ENCODE results near the gene NAB1.

NAB1 gene

GRCh38 chr2:190718652-190719526 is 70.0 kb downstream of the NAB1 start:
- H3K4me3 ChIP-seq (ENCODE audit: insufficient read depth, low read depth, low read length, poor library complexity, severe bottlenecking): no peak overlapping the region
- no peaks in the 10 kb centered on the region for H3K9me3 ChIP-seq (ENCODE audit: control insufficient read depth, low read length)
- no peak for DNase-seq
- no peaks in the 10 kb centered on the region for H3K36me3 ChIP-seq (ENCODE audit: control insufficient read depth, insufficient read depth, low read length)
- H3K4me1 ChIP-seq (ENCODE audit: control insufficient read depth, insufficient read depth, low read length, poor library complexity, severe bottlenecking): peaks cover 2% of the 10 kb centered on the region
- H3K27me3 ChIP-seq (replicated peaks; ENCODE audit: control insufficient read depth, insufficient read depth, low read length, poor library complexity, severe bottlenecking): no peaks in the 10 kb centered on the region
- H3K27ac ChIP-seq (ENCODE audit: insufficient read depth, low read length, poor library complexity, severe bottlenecking): no peak overlapping the region

DNA sequence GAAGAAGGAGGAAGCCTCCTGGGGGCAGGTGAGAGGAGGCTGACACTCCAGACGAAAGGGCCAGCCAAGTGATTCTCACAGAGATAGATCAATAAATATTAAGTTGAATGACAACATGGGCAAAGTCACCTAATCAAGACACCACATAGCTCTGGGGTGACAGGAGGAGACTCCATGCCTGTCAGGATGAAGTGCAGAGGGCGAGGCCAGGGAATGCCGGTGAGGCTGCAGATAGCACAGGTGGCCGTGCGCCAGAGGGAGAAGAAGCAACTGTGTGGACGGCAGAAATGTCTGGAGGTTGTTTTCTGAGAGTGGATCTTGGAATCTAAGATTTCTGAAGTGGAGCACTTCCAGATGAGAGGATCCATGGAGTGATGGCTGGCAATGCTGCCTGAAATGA is 71.4 kb downstream of the NAB1 start:
- Histone ChIP-seq H3K9me3 (ENCODE audit: control insufficient read depth, low read length) (no peaks in the 10 kb centered on the region), H3K27ac (ENCODE audit: insufficient read depth, low read length, poor library complexity, severe bottlenecking) (no peak overlapping the region), H3K36me3 (ENCODE audit: control insufficient read depth, insufficient read depth, low read length) (no peaks in the 10 kb centered on the region), H3K27me3 (replicated peaks; ENCODE audit: control insufficient read depth, insufficient read depth, low read length, poor library complexity, severe bottlenecking) (no peaks in the 10 kb centered on the region), H3K4me1 (ENCODE audit: control insufficient read depth, insufficient read depth, low read length, poor library complexity, severe bottlenecking) (peaks cover 2% of the 10 kb centered on the region), H3K4me3 (ENCODE audit: insufficient read depth, low read depth, low read length, poor library complexity, severe bottlenecking) (no peak overlapping the region)
- no peak for DNase-seq

- Histone ChIP-seq H3K4me1 (ENCODE audit: control insufficient read depth, insufficient read depth, low read length, poor library complexity, severe bottlenecking) (peaks cover 2% of the 10 kb centered on the region), H3K36me3 (ENCODE audit: control insufficient read depth, insufficient read depth, low read length) (no peaks in the 10 kb centered on the region), H3K27ac (ENCODE audit: insufficient read depth, low read length, poor library complexity, severe bottlenecking) (no peak overlapping the region), H3K4me3 (ENCODE audit: insufficient read depth, low read depth, low read length, poor library complexity, severe bottlenecking) (no peak overlapping the region), H3K9me3 (ENCODE audit: control insufficient read depth, low read length) (no peaks in the 10 kb centered on the region), H3K27me3 (replicated peaks; ENCODE audit: control insufficient read depth, insufficient read depth, low read length, poor library complexity, severe bottlenecking) (no peaks in the 10 kb centered on the region)
- DNase-seq: no peak
These were observed 71.8 kb downstream of the NAB1 start for GRCh38 chr2:190720691-190721090.

DNA sequence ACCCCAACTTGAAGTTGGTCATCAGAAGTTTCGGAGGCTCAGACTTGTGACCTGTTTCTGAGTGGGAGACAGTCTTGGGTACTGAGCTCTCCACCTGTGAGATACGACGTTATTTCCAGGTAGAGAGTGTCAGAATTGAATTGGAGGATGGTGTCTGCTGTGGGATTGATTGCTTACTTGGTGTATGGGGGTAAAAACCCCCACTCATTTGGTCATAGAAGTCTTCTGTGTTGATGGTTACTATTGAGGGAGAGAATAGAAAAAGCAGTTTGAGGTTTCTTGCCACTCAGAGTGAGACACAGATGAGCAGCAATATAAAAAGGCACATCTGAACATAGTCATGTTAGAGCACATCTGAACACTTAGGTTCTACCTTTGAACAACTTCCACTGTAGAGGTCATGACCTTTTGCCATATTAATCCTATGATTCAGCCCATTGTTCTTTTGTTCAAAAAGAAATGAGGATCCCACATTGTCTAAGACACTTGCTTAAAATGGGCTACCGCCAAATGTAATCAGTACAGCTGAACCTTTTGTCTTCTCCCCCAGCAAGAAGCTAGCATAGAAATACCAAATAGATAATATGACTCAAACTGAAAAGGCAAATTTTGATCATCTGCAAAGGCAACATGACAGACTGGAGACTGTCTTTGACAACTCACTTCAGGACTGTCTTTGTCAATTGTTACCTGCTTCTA is 73.3 kb downstream of the NAB1 start:
- no peak overlapping the region for H3K4me3 ChIP-seq (ENCODE audit: insufficient read depth, low read depth, low read length, poor library complexity, severe bottlenecking)
- no peak for DNase-seq
- H3K9me3 ChIP-seq (ENCODE audit: control insufficient read depth, low read length): no peaks in the 10 kb centered on the region
- H3K4me1 ChIP-seq (ENCODE audit: control insufficient read depth, insufficient read depth, low read length, poor library complexity, severe bottlenecking): peaks cover 2% of the 10 kb centered on the region
- H3K27ac ChIP-seq (ENCODE audit: insufficient read depth, low read length, poor library complexity, severe bottlenecking): no peak overlapping the region
- H3K27me3 ChIP-seq (replicated peaks; ENCODE audit: control insufficient read depth, insufficient read depth, low read length, poor library complexity, severe bottlenecking): no peaks in the 10 kb centered on the region
- H3K36me3 ChIP-seq (ENCODE audit: control insufficient read depth, insufficient read depth, low read length): no peaks in the 10 kb centered on the region

- no peak overlapping the region for H3K4me3 ChIP-seq (ENCODE audit: insufficient read depth, low read depth, low read length, poor library complexity, severe bottlenecking)
- no peak overlapping the region for H3K27ac ChIP-seq (ENCODE audit: insufficient read depth, low read length, poor library complexity, severe bottlenecking)
- no peaks in the 10 kb centered on the region for H3K4me1 ChIP-seq (ENCODE audit: control insufficient read depth, insufficient read depth, low read length, poor library complexity, severe bottlenecking)
- H3K36me3 ChIP-seq (ENCODE audit: control insufficient read depth, insufficient read depth, low read length): no peaks in the 10 kb centered on the region
- no peaks in the 10 kb centered on the region for H3K27me3 ChIP-seq (replicated peaks; ENCODE audit: control insufficient read depth, insufficient read depth, low read length, poor library complexity, severe bottlenecking)
- H3K9me3 ChIP-seq (ENCODE audit: control insufficient read depth, low read length): no peaks in the 10 kb centered on the region
- no peak for DNase-seq
These were observed 74.0 kb downstream of the NAB1 start for GRCh38 chr2:190722835-190723234.

GRCh38 chr2:190723397-190724090 is 74.7 kb downstream of the NAB1 start:
- no peak for DNase-seq
- Histone ChIP-seq H3K4me1 (ENCODE audit: control insufficient read depth, insufficient read depth, low read length, poor library complexity, severe bottlenecking) (no peaks in the 10 kb centered on the region), H3K4me3 (ENCODE audit: insufficient read depth, low read depth, low read length, poor library complexity, severe bottlenecking) (no peak overlapping the region), H3K9me3 (ENCODE audit: control insufficient read depth, low read length) (no peaks in the 10 kb centered on the region), H3K36me3 (ENCODE audit: control insufficient read depth, insufficient read depth, low read length) (no peaks in the 10 kb centered on the region), H3K27ac (ENCODE audit: insufficient read depth, low read length, poor library complexity, severe bottlenecking) (no peak overlapping the region), H3K27me3 (replicated peaks; ENCODE audit: control insufficient read depth, insufficient read depth, low read length, poor library complexity, severe bottlenecking) (no peaks in the 10 kb centered on the region)

DNA sequence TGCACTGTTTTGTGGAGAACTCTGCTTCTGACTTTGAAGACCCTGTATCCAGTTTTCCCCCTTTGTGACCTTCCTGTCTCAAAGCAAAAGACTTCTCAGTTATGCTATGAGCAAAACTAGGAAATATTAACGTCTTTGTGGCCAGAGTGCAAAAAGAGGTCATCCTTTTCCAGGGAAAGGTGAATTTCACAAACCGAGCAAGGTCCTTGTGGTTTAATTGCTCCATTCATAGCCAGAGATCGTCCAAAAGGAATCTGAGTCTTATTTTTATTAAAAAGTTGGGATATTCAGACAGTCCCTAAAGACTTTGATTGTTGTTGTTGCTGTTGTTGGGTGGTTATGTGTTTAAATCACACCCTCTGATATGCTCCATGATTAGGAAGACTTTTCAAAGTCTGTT is 77.4 kb downstream of the NAB1 start:
- no peak overlapping the region for H3K4me3 ChIP-seq (ENCODE audit: insufficient read depth, low read depth, low read length, poor library complexity, severe bottlenecking)
- H3K27me3 ChIP-seq (replicated peaks; ENCODE audit: control insufficient read depth, insufficient read depth, low read length, poor library complexity, severe bottlenecking): no peaks in the 10 kb centered on the region
- H3K4me1 ChIP-seq (ENCODE audit: control insufficient read depth, insufficient read depth, low read length, poor library complexity, severe bottlenecking): no peaks in the 10 kb centered on the region
- no peaks in the 10 kb centered on the region for H3K9me3 ChIP-seq (ENCODE audit: control insufficient read depth, low read length)
- H3K27ac ChIP-seq (ENCODE audit: insufficient read depth, low read length, poor library complexity, severe bottlenecking): no peak overlapping the region
- no peak for DNase-seq
- no peaks in the 10 kb centered on the region for H3K36me3 ChIP-seq (ENCODE audit: control insufficient read depth, insufficient read depth, low read length)

- Histone ChIP-seq H3K9me3 (ENCODE audit: control insufficient read depth, low read length) (no peaks in the 10 kb centered on the region), H3K4me3 (ENCODE audit: insufficient read depth, low read depth, low read length, poor library complexity, severe bottlenecking) (no peak overlapping the region), H3K27ac (ENCODE audit: insufficient read depth, low read length, poor library complexity, severe bottlenecking) (no peak overlapping the region), H3K27me3 (replicated peaks; ENCODE audit: control insufficient read depth, insufficient read depth, low read length, poor library complexity, severe bottlenecking) (no peaks in the 10 kb centered on the region), H3K4me1 (ENCODE audit: control insufficient read depth, insufficient read depth, low read length, poor library complexity, severe bottlenecking) (no peaks in the 10 kb centered on the region), H3K36me3 (ENCODE audit: control insufficient read depth, insufficient read depth, low read length) (no peaks in the 10 kb centered on the region)
- DNase-seq: no peak
These were observed 87.5 kb downstream of the NAB1 start for GRCh38 chr2:190736355-190736754.

DNA sequence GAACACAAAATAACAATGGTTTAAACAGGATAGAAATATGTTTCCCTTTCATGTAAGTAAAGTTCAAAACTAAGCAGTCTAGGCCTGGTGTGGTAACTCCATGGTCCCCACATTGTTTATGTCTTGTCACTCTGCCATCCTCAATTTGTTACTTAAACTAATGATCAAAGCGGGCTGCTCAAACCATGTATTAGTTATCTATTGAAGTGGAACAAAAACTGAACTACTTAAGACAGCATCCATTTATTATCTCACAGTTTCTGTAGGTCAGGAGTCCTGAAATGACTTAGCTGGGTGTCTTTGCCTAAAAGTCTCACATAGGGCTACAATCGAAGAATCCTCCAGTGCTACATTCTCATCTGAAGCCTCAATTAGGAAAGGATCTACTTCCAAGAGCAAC is 91.6 kb downstream of the NAB1 start:
- no peak for DNase-seq
- Histone ChIP-seq H3K27me3 (replicated peaks; ENCODE audit: control insufficient read depth, insufficient read depth, low read length, poor library complexity, severe bottlenecking) (no peaks in the 10 kb centered on the region), H3K36me3 (ENCODE audit: control insufficient read depth, insufficient read depth, low read length) (no peaks in the 10 kb centered on the region), H3K9me3 (ENCODE audit: control insufficient read depth, low read length) (no peaks in the 10 kb centered on the region), H3K27ac (ENCODE audit: insufficient read depth, low read length, poor library complexity, severe bottlenecking) (no peak overlapping the region), H3K4me1 (ENCODE audit: control insufficient read depth, insufficient read depth, low read length, poor library complexity, severe bottlenecking) (no peaks in the 10 kb centered on the region), H3K4me3 (ENCODE audit: insufficient read depth, low read depth, low read length, poor library complexity, severe bottlenecking) (no peak overlapping the region)

Data from effector memory CD4-positive, alpha-beta T cell (primary cell).